GM18867 (cell line): Measurements from ENCODE around the gene NOL4L.

Source experiments
- ATAC-seq: cut with Tn5 transposase; IDR thresholded peaks from one replicate; pipeline ENCODE4 v1.9.1; 2021; ENCODE audit warnings: mild to moderate bottlenecking, moderate library complexity; ENCODE audit not compliant: unreplicated experiment

Gene NOL4L

DNA sequence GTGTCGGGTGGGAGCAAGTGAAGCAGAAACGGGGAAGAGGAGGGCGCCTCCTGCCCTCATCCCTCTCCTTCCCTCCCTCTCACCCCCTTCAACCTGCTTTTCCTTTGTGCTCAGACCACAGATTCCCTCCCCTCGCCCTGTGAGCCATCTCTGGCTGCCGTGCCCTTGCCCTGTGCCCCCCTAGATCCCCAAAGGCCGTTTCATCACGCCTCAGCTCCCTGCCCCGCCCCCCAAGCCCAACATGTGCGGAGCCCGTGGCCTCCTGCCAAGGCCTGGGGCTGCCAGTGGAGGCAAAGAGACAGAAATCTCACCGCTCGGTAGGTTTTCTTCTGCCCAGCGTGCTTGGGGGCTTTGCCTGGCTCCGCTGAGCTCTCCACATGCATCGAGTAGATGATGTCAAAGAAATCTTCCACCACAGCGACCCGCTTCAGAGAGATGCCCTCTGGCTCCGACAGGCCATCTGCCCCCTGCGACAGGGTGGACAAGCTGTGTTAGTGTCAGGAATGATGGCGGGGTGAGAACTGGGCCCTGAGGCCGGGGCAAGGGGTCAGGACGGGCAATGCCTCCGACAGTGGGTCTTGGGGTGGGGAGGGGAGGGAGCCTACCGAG, 57.6 kb downstream of the NOL4L start:
- no peak for ATAC-seq

DNA sequence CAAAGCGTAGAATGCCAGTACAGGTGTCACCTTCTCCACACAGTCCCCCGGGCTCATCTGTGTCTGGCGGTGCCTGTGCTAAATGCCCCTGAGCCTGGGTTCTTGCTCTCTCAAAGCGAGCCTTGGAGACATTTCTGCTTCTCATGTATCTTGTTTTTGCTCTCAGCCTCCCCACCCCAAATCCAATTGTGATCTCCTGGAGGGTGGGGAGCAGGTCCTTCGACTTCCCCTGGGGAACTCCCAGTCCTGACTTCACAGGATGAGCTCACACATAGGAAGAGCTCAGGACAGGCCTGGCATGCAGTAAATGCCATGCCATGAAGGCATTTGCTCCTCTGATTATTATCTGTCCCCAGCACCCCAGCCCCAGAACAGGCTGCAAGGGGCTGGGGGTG, 58.1 kb downstream of the NOL4L start:
- no peak for ATAC-seq

DNA sequence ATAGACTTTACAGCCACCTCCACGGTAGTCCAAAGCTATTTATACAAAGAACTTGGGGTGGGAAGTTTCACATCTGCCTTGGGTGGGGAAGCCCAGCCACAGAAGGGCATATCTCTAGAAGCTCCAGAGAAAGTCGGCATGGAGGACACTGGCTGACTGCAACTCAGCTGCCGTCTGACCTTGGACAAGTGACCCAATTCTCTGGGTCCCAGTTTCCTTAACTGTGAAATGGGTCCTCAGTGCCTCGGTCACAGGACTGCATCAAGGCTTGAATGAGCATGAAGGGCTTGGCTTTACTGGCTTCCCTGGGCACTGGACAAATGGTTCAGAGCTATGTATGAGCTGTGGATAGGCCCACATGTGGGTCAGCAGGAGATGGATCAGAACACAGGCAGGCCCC, 58.6 kb downstream of the NOL4L start:
- no peak for ATAC-seq

DNA sequence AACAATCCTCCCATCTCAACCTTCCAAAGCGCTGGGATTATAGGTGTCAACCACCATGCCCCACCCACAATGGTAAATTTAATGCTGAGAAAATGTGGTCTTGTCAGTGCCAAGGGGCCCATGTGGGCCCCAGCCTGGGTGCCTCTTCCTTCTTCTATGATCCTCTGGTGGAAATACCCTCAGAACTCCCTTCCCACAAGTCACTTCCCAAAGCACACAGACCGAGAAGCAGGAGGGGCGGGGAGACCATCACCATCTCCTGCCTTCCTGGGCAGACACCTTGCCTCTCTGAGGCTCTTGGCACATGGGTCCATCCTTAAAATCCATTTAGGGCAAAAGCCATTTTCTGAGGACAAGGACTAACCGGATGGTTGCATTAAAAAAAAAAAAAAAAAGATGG, 59.0 kb downstream of the NOL4L start:
- no peak for ATAC-seq

DNA sequence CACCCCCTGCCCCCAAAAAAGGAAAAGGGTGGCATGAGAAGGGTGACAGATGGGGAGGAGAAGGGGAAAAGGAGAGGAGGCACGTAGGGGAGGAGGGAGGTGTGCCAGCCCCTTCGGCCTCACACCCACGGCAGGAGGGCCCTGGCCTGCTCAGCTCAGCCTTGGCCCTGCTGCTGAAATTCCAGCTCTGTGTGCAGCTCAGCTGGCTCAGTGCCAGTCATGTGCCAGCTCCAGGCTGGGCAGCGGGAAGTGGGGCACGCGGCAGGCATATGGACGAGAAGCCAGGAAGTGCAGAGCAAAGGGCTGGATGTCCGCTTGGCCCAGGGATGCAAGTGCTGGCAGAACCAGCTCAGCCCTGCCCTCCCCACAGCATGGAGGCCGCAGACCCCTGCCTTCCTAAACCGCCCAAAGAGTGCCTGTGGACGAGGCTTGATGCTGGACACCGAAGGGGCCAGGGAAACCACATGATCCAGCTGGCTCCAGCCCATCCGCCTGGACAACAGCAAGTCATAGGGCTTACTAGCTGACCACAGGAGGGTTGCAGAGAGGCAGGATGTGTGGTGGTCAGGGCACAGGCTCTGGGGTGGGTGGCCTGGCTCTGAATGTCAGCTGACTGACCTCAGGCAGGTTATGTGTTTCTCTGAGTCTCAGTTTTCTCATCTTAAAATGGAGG, 60.2 kb downstream of the NOL4L start:
- no peak for ATAC-seq

DNA sequence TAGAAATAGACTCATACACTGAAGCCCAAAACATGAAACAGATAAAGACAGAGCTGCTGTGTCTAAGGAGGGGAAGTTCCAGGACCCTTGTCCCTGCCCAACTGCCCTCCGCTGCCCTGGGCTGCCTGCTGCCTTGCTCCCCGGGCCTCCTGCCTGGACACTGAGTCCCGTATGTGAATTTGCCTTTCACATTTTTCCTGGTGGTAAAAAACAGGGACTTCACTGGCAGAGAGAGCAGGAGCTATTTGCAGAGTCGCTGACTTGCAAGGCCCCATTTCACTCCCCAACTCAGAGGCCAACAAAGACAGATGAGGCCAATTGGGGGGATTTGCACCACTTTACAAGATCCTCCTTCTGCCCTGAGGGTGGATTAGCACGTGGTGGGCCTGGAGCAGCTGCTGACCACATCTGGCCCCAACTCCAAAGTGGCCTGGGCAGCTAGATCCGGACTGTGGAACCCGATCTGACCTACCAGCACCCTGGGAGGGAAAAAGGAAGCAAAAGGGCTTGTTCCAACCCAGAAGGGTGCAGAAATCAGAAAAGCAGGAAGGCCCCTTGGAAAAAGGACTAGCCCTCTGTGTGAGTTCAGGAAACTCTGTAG, 61.4 kb downstream of the NOL4L start:
- ATAC-seq: no peak

DNA sequence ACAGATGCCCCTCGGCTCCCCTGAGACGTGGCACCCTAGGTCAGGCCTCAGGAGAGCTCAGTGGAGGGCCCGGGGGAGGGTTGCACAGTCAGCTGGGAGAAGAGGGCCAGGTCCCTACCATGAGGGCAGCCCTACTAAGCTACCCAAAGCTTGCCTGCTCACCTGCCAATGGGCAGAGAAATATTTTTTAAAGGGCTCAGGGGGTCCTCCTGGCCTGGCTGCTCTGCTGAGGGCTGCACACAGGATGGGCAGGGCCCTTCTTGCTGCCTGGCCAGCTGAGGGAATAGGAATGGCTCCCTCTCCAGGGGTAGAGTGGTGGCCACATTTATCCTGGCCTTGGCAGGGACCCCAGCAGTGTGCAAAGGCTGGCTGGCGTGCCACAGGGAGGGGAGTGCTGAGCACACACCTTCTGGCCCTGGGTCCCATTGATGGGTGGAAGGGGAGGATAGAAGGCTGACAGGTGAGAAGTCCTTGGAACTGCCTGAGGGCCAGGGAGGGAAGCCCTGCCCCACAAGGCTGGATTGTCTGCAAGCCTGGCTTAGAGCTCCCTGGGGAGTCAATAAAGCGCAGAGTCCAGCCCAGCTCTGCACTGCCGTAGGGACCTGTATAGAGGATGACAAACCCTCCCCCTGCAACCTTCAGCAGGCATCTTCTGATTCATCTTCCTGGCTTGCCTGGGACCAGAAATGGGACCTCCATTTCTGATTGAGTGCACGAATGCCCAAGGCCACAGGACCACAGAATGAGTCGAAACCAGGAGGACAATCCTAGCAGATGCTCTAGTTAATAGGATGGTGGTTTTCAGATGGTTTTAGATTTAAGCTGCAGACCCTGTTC, 62.1 kb downstream of the NOL4L start:
- ATAC-seq: no peak

DNA sequence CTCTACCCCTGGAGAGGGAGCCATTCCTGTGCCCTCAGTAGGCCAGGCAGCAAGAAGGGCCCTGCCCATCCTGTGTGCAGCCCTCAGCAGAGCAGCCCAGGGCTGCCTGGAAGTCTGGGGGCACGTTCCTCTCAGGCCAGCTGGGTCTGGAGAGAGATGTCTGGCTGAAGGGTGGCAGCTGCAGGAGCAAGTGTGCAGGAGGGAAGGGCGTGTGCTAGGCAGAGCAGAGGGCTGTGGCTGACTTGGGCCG, 62.7 kb downstream of the NOL4L start:
- no peak for ATAC-seq

DNA sequence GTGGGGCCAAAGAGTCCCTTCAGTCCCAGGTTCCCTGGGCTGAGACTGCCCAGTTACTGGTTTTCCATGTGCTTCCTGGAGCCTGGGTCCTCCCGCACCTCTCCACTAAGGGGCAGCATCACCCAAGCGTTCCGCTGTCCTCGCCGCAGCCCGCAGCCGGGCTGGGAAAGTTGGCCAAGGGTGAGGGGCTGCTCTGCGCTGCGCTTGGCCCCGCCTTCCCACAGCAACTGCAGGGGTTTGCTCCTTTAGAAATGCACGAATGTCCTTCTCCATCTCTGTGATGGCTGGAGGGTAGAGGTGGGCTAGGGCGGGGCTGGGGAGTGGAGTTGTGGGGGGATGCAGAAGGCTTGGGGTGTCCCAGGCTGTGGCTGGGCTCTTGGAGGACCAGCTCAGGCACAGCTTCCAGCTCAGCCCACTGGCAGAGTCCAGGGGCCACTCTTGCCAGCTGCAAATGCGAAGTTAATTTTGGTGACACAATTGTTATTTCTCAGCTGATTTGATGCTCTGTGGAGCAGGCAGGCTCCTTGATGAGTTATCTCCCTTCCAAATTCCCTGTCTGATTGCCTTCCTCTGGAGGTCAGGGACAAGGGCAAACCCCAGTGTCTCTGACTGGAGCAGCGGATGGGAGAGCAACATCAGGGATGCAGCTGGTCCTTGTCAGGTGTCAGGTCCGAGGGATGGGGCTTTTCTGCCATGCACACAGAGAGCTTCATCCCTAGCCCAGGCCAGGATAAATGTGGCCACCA, 63.2 kb downstream of the NOL4L start:
- no peak for ATAC-seq

DNA sequence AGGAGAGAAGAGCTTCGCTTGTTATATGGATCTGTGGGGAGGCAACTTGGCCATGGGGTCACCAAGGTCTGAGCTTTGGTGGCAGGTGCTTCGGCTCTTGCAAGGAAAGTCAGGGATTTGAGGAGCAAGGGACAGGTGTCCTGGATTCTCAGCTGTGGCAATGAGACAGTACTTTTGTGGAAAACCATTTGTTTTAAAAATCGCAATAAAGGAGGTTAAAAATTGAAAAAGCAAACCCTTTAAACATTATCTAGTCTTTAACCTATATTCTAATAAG, 64.3 kb downstream of the NOL4L start:
- ATAC-seq: no peak

DNA sequence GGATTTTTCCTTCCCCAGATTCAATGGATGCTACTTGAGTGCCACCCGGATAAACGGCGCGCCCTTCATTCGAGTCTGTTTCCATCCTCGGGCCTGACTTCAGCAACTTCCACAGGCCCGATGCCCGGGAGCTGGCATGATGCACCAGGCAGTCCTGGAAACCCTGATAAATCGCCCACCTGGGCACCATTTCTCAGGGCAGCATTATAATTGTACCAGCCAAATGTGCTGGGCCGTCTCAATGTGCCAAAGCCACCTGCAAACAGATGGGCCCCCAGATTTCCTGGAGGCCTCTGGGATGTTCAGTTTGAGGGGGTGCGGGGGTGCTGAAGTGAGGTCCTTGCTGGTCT, 65.8 kb downstream of the NOL4L start:
- ATAC-seq: no peak

DNA sequence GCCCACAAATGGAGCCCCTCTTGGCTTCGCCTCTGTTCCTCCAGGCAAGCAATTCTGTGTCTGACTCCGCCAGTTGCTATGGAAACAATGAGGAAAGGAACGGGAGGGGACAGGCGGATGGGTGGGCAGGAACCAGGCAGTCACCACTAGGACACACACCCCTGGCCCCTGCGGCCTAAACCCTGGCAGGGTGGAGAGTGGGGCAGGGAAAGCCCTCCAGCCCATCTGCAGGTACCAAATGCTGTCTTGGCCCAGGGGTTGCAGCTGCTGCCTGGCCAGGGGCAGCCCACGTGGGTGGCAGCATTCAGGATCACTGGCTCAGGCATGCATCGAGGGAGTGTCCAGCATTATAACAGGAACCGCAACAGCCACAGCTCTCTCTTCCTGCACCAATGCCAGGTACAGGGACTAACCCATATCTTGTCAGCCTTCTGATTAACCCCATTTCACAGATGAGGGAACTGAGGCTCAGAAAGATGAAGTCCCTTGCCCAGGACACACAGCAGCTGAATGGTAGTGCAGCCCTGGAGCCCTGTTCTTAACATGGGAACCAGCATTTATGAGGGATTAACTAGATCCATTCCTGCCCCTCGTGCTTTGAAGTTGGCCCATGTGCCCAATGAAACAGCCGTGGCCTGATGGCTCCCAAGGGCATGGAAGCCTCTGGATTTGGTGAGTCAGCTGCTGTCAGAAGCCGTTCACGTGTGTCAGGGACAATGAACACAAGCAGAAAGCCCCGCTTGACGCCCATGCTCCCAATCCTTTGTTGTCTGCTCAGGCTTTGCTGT, 66.3 kb downstream of the NOL4L start:
- no peak for ATAC-seq

DNA sequence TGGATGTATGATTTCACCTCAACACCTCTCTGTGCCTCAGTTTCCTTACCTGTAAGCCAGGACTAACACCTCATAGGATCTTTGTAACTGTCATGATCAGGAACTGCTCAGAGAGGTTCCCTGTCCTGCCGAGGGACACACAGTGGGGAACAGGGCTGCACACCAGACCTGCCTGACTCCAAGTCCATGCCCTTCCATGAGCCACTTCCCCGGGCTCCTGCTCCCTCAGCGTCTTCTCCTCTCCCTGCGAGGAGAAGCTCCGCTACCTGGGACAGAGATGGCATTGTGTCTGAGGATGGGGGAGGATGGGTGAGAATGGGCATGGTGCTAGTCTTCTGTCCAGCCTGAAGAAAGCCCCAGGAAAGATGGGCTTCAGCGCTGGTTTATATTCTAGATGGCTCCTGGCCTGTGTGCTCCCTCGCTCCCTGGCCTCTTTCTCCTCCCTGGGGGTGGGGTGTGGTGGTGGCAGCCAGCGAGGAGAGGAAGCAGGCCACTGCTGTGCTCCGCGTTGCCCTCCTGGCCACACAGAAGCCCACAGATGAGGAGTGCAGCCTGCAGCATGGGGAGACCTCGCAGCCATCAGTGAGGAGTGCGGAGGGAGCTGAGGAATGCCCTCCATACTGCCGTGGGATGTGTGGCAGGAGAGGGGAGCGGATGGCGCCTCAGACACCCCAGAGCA, 67.1 kb downstream of the NOL4L start:
- no peak for ATAC-seq

DNA sequence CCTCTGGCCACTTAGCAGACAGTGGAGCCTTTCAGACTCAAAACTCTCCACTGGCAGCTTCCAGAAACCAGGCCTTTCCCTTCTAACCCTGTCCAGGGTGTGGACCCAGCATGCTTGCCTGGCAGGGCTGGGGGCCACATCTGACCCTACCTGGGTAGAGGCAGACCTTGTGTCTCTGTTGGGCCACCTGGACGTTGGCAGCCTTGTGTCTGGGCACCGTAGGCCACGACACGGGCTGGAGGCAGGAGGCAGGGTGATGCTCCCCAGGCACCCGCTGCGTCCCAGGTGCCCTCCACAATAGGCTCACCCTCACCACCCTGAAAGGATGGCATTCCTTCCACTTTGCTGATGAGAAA, 67.6 kb downstream of the NOL4L start:
- ATAC-seq: no peak

DNA sequence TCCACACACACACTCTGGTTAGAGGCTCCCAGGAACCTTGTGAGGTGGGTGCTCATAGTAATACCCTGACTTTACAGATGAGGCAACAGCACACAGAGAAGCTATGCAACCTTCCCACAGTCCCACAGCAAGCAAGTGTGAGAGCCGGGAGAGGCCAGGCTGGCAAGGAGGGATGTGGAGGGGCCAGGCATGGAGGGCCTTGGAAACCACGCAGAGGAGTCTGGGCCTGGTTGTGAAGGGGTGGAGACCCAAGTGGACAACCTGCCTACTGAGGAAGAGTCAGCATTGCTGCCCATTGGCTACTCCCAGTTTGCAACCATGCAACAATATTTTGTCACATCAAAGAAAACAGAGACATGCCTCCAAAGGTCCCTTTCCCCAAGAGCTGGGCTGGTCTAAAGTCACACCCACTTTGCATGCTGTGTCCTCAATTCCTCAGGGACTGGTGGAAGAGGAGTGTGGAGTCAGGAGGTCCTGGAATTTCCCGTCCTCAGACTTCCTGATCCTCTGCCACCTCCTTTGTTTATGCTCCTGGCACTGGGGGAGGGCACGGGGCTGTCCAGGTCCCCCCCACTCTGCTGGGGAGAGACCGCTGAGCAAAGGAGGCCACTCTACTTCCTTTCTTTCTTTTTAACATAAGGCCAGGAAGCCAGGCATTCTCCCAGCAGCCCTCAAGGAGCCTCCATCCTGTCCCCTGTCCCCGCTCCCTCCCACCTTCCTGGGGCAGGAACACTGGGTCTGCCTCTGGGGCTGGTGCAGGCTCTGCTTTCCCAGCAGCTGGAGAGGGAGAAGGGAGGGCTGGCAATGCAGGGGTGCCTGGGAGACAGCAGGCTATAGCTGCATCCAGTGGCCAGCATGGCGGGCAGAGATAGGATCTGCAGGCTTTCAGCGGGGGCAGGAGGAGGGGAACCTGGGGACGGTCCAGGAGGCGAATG, 68.3 kb downstream of the NOL4L start:
- ATAC-seq: no peak

DNA sequence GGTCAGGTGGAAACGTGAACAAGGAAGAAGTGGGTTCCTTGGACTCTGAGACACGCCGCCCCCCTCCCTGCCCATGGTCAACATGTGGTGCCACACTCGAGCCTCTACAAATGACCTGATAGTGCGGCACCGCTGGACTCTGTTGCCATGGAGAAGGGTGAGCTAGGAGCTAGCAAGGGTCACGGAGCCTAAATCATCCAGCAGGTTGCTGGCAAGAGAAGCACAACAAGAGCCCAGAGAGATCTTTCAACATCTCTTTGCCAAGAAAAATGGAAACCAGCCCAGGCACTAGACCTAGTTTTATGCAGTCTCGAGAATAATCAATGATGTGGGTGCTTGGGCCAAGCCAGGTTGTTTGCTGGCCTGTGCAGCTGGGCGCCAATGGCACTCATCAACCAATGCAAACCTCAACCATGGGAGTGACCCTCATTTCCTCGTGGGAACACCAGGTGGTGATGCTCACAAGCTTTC, 69.5 kb downstream of the NOL4L start:
- ATAC-seq: no peak

DNA sequence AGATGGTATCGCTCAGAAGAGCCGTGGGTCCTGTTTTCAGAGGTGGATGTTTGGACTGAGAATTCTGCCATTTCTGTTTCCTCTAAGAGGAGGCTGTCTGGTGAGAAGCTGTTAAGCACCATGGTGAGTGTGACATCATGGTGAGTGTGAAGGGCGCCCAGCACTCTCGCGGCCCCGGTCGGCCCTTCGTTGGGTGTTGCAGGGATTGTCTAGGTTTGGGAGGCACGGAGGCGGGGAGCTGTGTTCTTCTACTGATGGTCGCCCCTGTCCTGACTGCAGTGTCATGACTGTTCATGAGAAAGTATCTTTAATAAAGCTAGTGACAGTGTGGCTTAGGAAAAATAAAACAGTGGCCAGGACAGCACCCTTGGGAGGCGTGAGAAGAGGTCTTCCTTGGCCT, 70.4 kb downstream of the NOL4L start:
- no peak for ATAC-seq

DNA sequence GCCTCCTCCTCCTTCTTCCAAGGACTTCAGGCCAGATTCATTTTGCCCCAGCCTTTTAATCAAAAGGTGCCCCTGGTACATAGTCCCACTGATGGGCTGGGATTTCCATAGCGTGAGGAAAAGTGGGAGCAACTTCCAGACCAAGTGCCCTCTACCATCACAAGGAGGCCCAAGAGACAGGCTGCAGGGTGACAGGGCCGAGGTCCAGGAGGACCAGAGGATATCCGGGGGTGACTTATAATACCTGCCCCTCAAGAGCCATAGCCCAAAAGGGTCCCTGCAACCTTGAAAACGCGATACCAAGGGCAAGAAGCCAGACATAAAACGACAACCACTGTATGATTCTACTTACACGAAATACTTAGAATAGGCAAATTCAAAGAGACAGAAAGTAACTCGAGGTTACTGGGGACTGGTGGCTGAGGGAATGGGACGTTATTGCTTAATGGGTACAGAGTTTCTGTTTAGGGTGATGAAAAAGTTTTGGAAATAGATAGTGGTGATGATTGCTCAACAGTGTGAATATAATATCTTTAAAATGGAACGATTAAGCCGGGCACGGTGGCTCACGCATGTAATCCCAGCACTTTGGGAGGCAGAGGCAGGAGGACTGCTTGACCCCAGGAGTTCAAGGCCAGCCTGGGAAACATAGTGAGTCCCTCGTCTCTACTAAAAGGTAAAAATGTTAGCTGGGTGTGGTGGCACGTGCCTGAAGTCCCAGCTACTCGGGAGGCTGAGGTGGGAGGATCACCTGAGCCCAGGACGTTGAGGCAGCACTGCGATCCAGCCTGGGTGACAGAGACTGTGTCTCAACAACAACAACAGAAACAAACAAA, 71.9 kb downstream of the NOL4L start:
- ATAC-seq: no peak

DNA sequence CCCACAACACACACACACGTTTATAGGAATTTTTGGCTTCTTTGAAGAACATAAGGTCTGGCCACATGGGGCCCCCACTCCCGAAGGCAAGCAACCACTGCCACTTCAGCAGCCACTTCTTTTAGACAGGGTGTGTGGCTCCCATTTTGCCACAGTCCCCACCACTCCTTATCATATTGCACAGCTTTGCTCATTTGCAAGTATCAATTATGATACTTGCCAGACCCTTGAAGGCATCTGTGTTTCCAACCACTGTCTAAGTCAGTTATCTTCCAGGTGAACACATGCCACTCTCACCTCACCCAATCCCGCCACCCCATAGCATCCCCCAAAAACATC, 73.1 kb downstream of the NOL4L start:
- no peak for ATAC-seq
